Rectal smooth muscle tissue (tissue), 1 donor: Measurements from ENCODE around the gene ETS1.

Source experiments
- H3K27ac ChIP-seq: one replicate; pipeline ENCODE4 v1.7.0; 2013; ENCODE audit warnings: low read depth, low read length, inconsistent platforms
- H3K27me3 ChIP-seq: one replicate; pipeline ENCODE4 v1.7.0; 2013; ENCODE audit warnings: low read length; ENCODE audit not compliant: control insufficient read depth, insufficient read depth
- H3K36me3 ChIP-seq: one replicate; pipeline ENCODE4 v1.7.0; 2013; ENCODE audit warnings: low read length; ENCODE audit not compliant: control insufficient read depth, insufficient read depth
- H3K4me1 ChIP-seq: one replicate; pipeline ENCODE4 v1.7.0; 2013; ENCODE audit warnings: low read length; ENCODE audit not compliant: control insufficient read depth, insufficient read depth
- H3K4me3 ChIP-seq: one replicate; pipeline ENCODE4 v1.7.0; 2013; ENCODE audit warnings: low read length
- H3K9ac ChIP-seq: one replicate; pipeline ENCODE4 v1.7.0; 2013; ENCODE audit warnings: low read length

The ETS1 gene

GRCh38 chr11:128522055-128522942 lies 65.1 kb downstream of the ETS1 start:
- Histone ChIP-seq H3K27ac (peak overlapping the region; percentile 93), H3K36me3 (no peaks in the 10 kb centered on the region), H3K27me3 (no peaks in the 10 kb centered on the region), H3K9ac (peak overlapping the region; percentile 95), H3K4me1 (peaks cover 9% of the 10 kb centered on the region), H3K4me3 (peak overlapping the region; percentile 95)

- Histone ChIP-seq H3K9ac (peak overlapping the region; percentile 95), H3K27ac (peak overlapping the region; percentile 93), H3K36me3 (no peaks in the 10 kb centered on the region), H3K4me3 (peak overlapping the region; percentile 95), H3K4me1 (peaks cover 10% of the 10 kb centered on the region), H3K27me3 (no peaks in the 10 kb centered on the region)
These were observed 65.7 kb downstream of the ETS1 start for GRCh38 chr11:128521682-128522054.

- H3K4me1 ChIP-seq = peaks cover 10% of the 10 kb centered on the region
- H3K9ac ChIP-seq = peak overlapping the region; percentile 95
- H3K36me3 ChIP-seq = no peaks in the 10 kb centered on the region
- peak overlapping the region; percentile 93 for H3K27ac ChIP-seq
- H3K27me3 ChIP-seq = no peaks in the 10 kb centered on the region
- peak overlapping the region; percentile 95 for H3K4me3 ChIP-seq
These were observed 66.3 kb downstream of the ETS1 start for GRCh38 chr11:128520888-128521681.

- peaks cover 10% of the 10 kb centered on the region for H3K4me1 ChIP-seq
- H3K4me3 ChIP-seq = peak overlapping the region; percentile 95
- H3K27me3 ChIP-seq = no peaks in the 10 kb centered on the region
- H3K27ac ChIP-seq = peak overlapping the region; percentile 18
- H3K36me3 ChIP-seq = no peaks in the 10 kb centered on the region
- H3K9ac ChIP-seq = peak overlapping the region; percentile 12
These were observed 67.0 kb downstream of the ETS1 start for GRCh38 chr11:128520206-128520887.

GRCh38 chr11:128519338-128519737 lies 68.0 kb downstream of the ETS1 start:
- no peak overlapping the region for H3K27ac ChIP-seq
- no peaks in the 10 kb centered on the region for H3K27me3 ChIP-seq
- peak overlapping the region; percentile 95 for H3K4me3 ChIP-seq
- H3K36me3 ChIP-seq = no peaks in the 10 kb centered on the region
- peaks cover 10% of the 10 kb centered on the region for H3K4me1 ChIP-seq
- no peak overlapping the region for H3K9ac ChIP-seq

GRCh38 chr11:128518493-128519207 lies 68.7 kb downstream of the ETS1 start:
- Histone ChIP-seq H3K4me1 (peaks cover 10% of the 10 kb centered on the region), H3K9ac (no peak overlapping the region), H3K27ac (no peak overlapping the region), H3K36me3 (no peaks in the 10 kb centered on the region), H3K4me3 (peak overlapping the region; percentile 95), H3K27me3 (no peaks in the 10 kb centered on the region)

- Histone ChIP-seq H3K9ac (peak overlapping the region; percentile 32), H3K27me3 (no peaks in the 10 kb centered on the region), H3K27ac (no peak overlapping the region), H3K4me3 (peak overlapping the region; percentile 49), H3K36me3 (peaks cover 5% of the 10 kb centered on the region), H3K4me1 (peaks cover 4% of the 10 kb centered on the region)
These were observed 69.7 kb downstream of the ETS1 start for GRCh38 chr11:128517451-128518230.

GRCh38 chr11:128516886-128517285 lies 70.5 kb downstream of the ETS1 start:
- H3K4me1 ChIP-seq = peaks cover 6% of the 10 kb centered on the region
- H3K27me3 ChIP-seq = no peaks in the 10 kb centered on the region
- peak overlapping the region; percentile 49 for H3K4me3 ChIP-seq
- H3K9ac ChIP-seq = no peak overlapping the region
- no peak overlapping the region for H3K27ac ChIP-seq
- peaks cover 7% of the 10 kb centered on the region for H3K36me3 ChIP-seq

GRCh38 chr11:128515826-128516778 lies 71.3 kb downstream of the ETS1 start:
- peaks cover 7% of the 10 kb centered on the region for H3K36me3 ChIP-seq
- H3K9ac ChIP-seq = no peak overlapping the region
- H3K27me3 ChIP-seq = no peaks in the 10 kb centered on the region
- peak overlapping the region; percentile 37 for H3K4me3 ChIP-seq
- H3K27ac ChIP-seq = no peak overlapping the region
- H3K4me1 ChIP-seq = peaks cover 6% of the 10 kb centered on the region

- Histone ChIP-seq H3K9ac (no peak overlapping the region), H3K27ac (no peak overlapping the region), H3K4me3 (no peak overlapping the region), H3K36me3 (peaks cover 7% of the 10 kb centered on the region), H3K4me1 (peaks cover 6% of the 10 kb centered on the region), H3K27me3 (no peaks in the 10 kb centered on the region)
These were observed 72.3 kb downstream of the ETS1 start for GRCh38 chr11:128515086-128515485.
